DND-41 (cell line): ENCODE data around the gene ACTL6B.

ENCODE experiments used
- EZH2 ChIP-seq: IDR thresholded peaks from 3 replicates; pipeline ENCODE4 v1.6.1; 2012; ENCODE audit warnings: borderline replicate concordance, low read depth, mild to moderate bottlenecking, moderate library complexity, low read length, inconsistent platforms; ENCODE audit not compliant: severe bottlenecking
- TF ChIP-seq, protein P1 (sequence below): IDR thresholded peaks from 2 replicates; pipeline ENCODE4 v1.5.1; 2012; ENCODE audit warnings: borderline replicate concordance, low read length, moderate library complexity, mild to moderate bottlenecking; ENCODE audit not compliant: poor library complexity, severe bottlenecking; ENCODE audit errors: extremely low read depth

DNA sequence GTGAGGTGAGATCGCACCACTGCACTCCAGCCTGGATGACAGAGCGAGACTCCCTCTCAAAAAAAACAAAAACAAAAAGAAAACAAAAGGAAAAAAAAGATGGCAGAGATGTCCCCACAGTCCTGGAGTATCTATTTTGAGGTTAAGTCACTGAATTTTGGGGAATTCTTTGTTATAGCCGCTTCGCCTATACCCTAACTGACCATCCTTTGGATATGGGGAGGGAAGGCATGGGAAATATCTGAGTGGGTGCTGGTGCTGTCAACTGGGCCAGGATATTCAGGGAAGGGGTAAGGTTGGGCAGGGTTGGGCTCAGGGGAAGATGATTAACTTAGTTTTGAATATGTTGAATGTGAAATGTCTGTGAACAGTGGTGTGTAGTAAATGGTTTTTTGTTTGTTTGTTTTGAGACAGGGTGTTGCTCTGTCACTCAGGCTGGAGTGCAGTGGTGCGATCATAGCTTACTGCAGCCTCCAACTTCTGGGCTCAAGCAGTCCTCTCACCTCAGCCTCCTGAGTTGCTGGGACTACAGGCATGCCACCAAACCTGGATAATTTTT lies 9.0 kb upstream of the ACTL6B start:
- TF ChIP-seq, protein P1, sequence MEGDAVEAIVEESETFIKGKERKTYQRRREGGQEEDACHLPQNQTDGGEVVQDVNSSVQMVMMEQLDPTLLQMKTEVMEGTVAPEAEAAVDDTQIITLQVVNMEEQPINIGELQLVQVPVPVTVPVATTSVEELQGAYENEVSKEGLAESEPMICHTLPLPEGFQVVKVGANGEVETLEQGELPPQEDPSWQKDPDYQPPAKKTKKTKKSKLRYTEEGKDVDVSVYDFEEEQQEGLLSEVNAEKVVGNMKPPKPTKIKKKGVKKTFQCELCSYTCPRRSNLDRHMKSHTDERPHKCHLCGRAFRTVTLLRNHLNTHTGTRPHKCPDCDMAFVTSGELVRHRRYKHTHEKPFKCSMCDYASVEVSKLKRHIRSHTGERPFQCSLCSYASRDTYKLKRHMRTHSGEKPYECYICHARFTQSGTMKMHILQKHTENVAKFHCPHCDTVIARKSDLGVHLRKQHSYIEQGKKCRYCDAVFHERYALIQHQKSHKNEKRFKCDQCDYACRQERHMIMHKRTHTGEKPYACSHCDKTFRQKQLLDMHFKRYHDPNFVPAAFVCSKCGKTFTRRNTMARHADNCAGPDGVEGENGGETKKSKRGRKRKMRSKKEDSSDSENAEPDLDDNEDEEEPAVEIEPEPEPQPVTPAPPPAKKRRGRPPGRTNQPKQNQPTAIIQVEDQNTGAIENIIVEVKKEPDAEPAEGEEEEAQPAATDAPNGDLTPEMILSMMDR = no peak
- TF ChIP-seq EZH2 = no peak
